HG03280 (cell line): ENCODE data around the gene HIVEP3.

Experiments
- ATAC-seq: cut with Tn5 transposase; IDR thresholded peaks from one replicate; pipeline ENCODE4 v1.9.1; 2021; ENCODE audit warnings: mild to moderate bottlenecking, moderate library complexity; ENCODE audit not compliant: unreplicated experiment

Gene HIVEP3

DNA sequence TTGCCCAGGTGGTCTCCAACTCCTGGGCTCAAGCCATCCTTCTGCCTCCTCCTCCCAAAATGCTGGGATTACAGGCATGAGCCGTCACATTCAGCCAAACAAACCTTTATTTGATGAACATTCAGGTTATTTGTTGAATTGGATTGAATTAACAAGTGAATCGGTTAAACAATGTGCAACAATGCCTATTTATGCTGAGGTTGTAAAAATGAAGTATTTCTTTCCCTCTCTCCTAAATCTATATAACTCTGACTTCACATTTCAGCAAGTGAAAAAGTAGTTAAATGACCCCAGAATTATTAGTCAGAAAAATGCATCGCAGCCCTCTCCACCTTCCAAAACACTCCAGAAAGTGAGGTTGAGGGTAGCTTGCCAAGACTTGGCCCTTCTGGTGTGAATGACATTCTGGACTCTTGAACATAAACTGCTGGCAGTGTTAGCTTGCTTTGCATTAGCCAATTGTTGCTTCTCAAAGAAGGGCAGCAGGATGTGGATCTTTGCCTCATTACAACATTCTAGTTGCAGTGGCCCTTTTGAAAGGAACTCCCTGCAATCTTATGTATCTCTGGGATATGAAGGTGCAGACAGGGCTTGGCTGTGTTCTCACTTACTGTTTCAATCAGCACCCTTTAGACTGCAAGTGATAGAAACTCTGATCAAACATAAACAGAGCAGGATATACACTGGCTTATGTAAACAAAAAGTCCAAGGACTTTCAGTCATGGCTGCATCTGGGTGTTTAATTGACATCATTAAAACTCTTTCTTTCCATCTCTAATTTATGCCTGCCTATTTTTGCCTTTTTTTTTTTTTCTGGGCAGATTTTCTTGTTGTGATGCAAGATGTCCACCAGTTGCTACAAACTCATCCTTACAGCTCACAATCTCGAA, 456.7 kb downstream of the HIVEP3 start:
- no peak for ATAC-seq

DNA sequence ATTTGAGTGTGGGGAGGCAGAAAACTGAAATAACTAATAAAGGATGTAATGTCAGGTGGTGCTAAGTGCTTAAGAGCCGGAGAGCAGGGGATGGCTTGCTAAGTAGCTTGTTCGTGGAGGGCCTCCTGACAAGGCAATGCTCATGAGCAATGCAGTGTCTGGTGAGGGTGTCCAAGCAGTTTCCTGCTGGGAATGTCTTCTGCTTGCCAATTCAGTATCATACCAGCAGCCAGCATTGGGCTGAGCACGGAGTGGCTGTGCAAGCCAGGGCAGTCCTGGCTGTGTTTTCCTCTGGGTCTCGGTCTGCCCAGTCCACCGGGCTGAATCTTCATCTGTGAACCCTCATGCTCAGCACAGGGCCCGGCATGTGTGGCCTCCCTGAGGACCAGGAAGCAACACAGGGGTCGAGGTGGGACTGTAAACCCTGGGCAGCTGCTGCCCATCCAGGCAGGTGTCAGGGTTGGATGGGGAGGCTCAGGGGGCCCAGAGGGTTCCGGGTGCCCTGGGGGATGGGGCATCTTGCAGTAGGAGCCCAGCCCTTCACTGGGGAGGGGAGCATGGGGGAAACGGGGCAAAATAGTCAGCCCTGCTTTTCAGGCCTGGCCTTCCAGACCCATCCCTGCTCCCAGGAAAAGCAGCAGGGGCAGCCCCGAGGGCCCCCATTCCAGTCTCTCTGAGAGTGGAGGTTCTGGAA, 461.7 kb downstream of the HIVEP3 start:
- ATAC-seq = no peak
